Progenitor cell of endocrine pancreas (in vitro differentiated cells): ENCODE results near the gene CTU2. TPM values are rescaled to one million over a fixed set of nuclear protein-coding genes. Genes with fewer than 3 reads are reported as not detected.
A peak's percentile ranks its signal among the peaks of the same experiment; 100 is the strongest.

Source experiments
- DNase-seq: peaks from one replicate; pipeline ENCODE4 v3.0.0; 2021; ENCODE audit warnings: low spot score; ENCODE audit not compliant: unreplicated experiment
- H3K27ac Mint-ChIP-seq: 2 replicates; pipeline ENCODE4 v1.8.0; 2021; ENCODE audit warnings: mild to moderate bottlenecking, moderate library complexity, mixed read lengths
- H3K27me3 Mint-ChIP-seq: 2 replicates; pipeline ENCODE4 v1.8.0; 2021; ENCODE audit warnings: mixed read lengths
- H3K36me3 Mint-ChIP-seq: 2 replicates; pipeline ENCODE4 v1.8.0; 2022; ENCODE audit warnings: mixed read lengths; ENCODE audit not compliant: insufficient read depth
- H3K4me1 Mint-ChIP-seq: 2 replicates; pipeline ENCODE4 v1.8.0; 2021; ENCODE audit warnings: low read depth, mixed read lengths
- H3K4me3 Mint-ChIP-seq: 2 replicates; pipeline ENCODE4 v1.8.0; 2021; ENCODE audit warnings: low read depth, mild to moderate bottlenecking, moderate library complexity, mixed read lengths
- H3K9me3 Mint-ChIP-seq: 2 replicates; pipeline ENCODE4 v1.8.0; 2021; ENCODE audit warnings: low read depth, mixed read lengths
- CTCF ChIP-seq: fragments of 200-600 bp; sonication (generic); IDR thresholded peaks from one replicate; pipeline ENCODE4 v1.5.0; 2021; ENCODE audit warnings: antibody characterized with exemption, mild to moderate bottlenecking; ENCODE audit not compliant: unreplicated experiment
- total RNA-seq: library from RNA; stranded (reverse); gene quantifications from 2 replicates; pipeline ENCODE4 v1.2.1, GENCODE V29; 2021

The CTU2 gene
- total RNA-seq, 1 donor from 2014 or later: 17.2 TPM

DNA sequence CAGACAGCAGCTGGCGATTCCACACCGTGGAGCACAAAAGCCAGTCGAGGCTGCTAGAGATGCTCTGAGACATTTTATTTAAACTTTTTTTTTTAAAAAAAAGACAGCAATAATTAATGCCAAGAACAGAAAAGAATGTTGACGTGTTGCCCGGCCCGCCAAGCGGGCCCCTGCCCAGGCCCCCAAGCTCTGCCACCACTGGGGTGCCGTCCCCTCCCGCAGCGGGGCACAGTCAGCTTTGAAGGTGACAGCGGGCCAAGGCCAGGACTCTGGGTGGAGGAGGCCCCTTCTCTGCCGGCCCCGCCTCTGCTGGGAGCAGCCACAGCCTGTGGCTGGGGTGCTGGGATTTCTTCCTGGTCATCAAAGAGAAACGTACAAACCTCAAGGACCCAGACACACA is 9.9 kb upstream of the CTU2 start:
- H3K27ac Mint-ChIP-seq: no peak overlapping the region
- H3K4me1 Mint-ChIP-seq: no peaks in the 10 kb centered on the region
- no peaks in the 10 kb centered on the region for H3K27me3 Mint-ChIP-seq
- no peaks in the 10 kb centered on the region for H3K9me3 Mint-ChIP-seq
- no peak for TF ChIP-seq CTCF
- peaks cover 2% of the 10 kb centered on the region for H3K36me3 Mint-ChIP-seq
- DNase-seq: no peak
- no peak overlapping the region for H3K4me3 Mint-ChIP-seq

GRCh38 chr16:88697116-88697830 is 9.0 kb upstream of the CTU2 start:
- Mint-ChIP-seq H3K4me3 (no peak overlapping the region), H3K4me1 (no peaks in the 10 kb centered on the region), H3K27ac (no peak overlapping the region), H3K27me3 (no peaks in the 10 kb centered on the region), H3K9me3 (no peaks in the 10 kb centered on the region), H3K36me3 (peaks cover 2% of the 10 kb centered on the region)
- TF ChIP-seq CTCF: no peak
- no peak for DNase-seq

- no peak overlapping the region for H3K4me3 Mint-ChIP-seq
These were observed 8.3 kb upstream of the CTU2 start for GRCh38 chr16:88697831-88698615.

DNA sequence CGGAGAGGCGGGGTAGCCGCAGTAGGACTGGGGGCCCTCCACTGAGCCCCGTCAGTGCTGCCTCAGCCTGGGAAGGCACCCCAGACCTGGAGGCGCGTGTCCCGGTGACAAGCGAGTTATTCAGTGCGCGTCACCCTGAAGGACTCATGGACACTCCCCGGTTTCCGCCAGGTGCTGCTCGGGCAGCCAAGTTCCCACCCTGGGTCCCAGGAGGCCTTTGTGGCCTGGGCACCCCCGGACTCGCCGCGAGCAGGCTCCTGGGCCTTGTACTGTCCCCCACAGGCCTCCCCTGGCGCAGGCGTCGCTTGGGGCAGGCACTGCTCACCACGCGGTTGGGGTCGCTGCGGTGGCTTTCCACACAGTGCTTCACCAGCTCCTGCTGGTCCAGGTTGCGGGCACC is 7.7 kb upstream of the CTU2 start:
- no peaks in the 10 kb centered on the region for H3K9me3 Mint-ChIP-seq
- no peaks in the 10 kb centered on the region for H3K27me3 Mint-ChIP-seq
- no peak overlapping the region for H3K27ac Mint-ChIP-seq
- no peak for DNase-seq
- H3K4me3 Mint-ChIP-seq: no peak overlapping the region
- peaks cover 2% of the 10 kb centered on the region for H3K36me3 Mint-ChIP-seq
- H3K4me1 Mint-ChIP-seq: no peaks in the 10 kb centered on the region
- no peak for TF ChIP-seq CTCF

More at GRCh38 chr16:88697831-88698615, 8.3 kb upstream of the CTU2 start:
- H3K27me3 Mint-ChIP-seq: no peaks in the 10 kb centered on the region
- DNase-seq: no peak
- H3K36me3 Mint-ChIP-seq: peaks cover 2% of the 10 kb centered on the region
- no peaks in the 10 kb centered on the region for H3K4me1 Mint-ChIP-seq
- no peaks in the 10 kb centered on the region for H3K9me3 Mint-ChIP-seq
- peak; percentile 47 for TF ChIP-seq CTCF
- H3K27ac Mint-ChIP-seq: no peak overlapping the region

- Mint-ChIP-seq H3K36me3 (peaks cover 2% of the 10 kb centered on the region), H3K4me3 (no peak overlapping the region), H3K27ac (no peak overlapping the region), H3K4me1 (peaks cover 1% of the 10 kb centered on the region), H3K9me3 (no peaks in the 10 kb centered on the region), H3K27me3 (no peaks in the 10 kb centered on the region)
- no peak for TF ChIP-seq CTCF
- DNase-seq: no peak
These were observed 7.1 kb upstream of the CTU2 start for GRCh38 chr16:88699180-88699579.
